A673 (cell line): ENCODE data around the gene CANX. TPM values are rescaled to one million over a fixed set of nuclear protein-coding genes. Genes with fewer than 3 reads are reported as not detected.
"Not testable (repeated sequence)": the region's sequence is repeated elsewhere in the genome, so short reads cannot be mapped to it uniquely, and the experiment has no call there.

Experiments used
- BruUV-seq: library from RNA; stranded (reverse); fragments of 400-500 nt; replicated peaks from 2 replicates; lab custom pipeline; 2021; lab: Mats Ljungman, UMichigan
- CTCF ChIA-PET: fragments of 300-600 bp; sonication (Branson Sonifier 250); formaldehyde crosslinking; loops from one replicate; lab custom pipeline; 2022; ENCODE audit warnings: antibody characterized with exemption; lab: Charles Lee
- POLR2A ChIA-PET: fragments of 300-600 bp; sonication (Branson Sonifier 250); formaldehyde crosslinking; loops from one replicate; lab custom pipeline; 2022; ENCODE audit warnings: antibody characterized with exemption; ENCODE audit not compliant: low non-redundant PET; lab: Charles Lee
- DNase-seq: peaks from one replicate; pipeline ENCODE4 v3.0.0-alpha.2; 2015; ENCODE audit warnings: low spot score
- H3K27ac ChIP-seq: fragments of 200-600 bp; sonication (generic); 2 replicates; pipeline ENCODE4 v1.5.1; 2016; ENCODE audit warnings: mixed run types, low read depth, mild to moderate bottlenecking, mixed read lengths, antibody characterized with exemption, low read length; ENCODE audit not compliant: poor library complexity, severe bottlenecking
- H3K27me3 ChIP-seq: fragments of 200-600 bp; sonication (generic); replicated peaks from 2 replicates; pipeline ENCODE4 v1.6.1; 2017; ENCODE audit warnings: mixed run types, low read depth, mild to moderate bottlenecking, mixed read lengths, antibody characterized with exemption, low read length; ENCODE audit not compliant: insufficient read depth, poor library complexity
- H3K36me3 ChIP-seq: fragments of 200-600 bp; sonication (generic); 2 replicates; pipeline ENCODE4 v1.6.1; 2016; ENCODE audit warnings: mixed run types, mild to moderate bottlenecking, mixed read lengths, antibody characterized with exemption, low read length; ENCODE audit not compliant: insufficient read depth, poor library complexity, severe bottlenecking
- H3K4me1 ChIP-seq: fragments of 200-600 bp; sonication (generic); 2 replicates; pipeline ENCODE4 v1.6.1; 2017; ENCODE audit warnings: mixed run types, mild to moderate bottlenecking, mixed read lengths, antibody characterized with exemption, low read length; ENCODE audit not compliant: insufficient read depth, poor library complexity, severe bottlenecking
- H3K4me3 ChIP-seq: fragments of 200-600 bp; sonication (generic); 2 replicates; pipeline ENCODE4 v1.5.1; 2016; ENCODE audit warnings: low read depth, mixed run types, mild to moderate bottlenecking, mixed read lengths, low read length; ENCODE audit not compliant: poor library complexity, severe bottlenecking
- H3K9me3 ChIP-seq: fragments of 200-600 bp; sonication (generic); 2 replicates; pipeline ENCODE4 v1.6.1; 2016; ENCODE audit warnings: mixed run types, low read depth, mild to moderate bottlenecking, mixed read lengths, antibody characterized with exemption, low read length; ENCODE audit not compliant: poor library complexity, severe bottlenecking
- EZH2 ChIP-seq: fragments of 200-600 bp; sonication (generic); IDR thresholded peaks from 2 replicates; pipeline ENCODE4 v1.6.1; 2017; ENCODE audit warnings: borderline replicate concordance, low read depth, mild to moderate bottlenecking, mixed read lengths, antibody characterized with exemption, low read length; ENCODE audit not compliant: poor library complexity, severe bottlenecking
- intact Hi-C: fragments of 100-400 bp; cut with micrococcal nuclease; formaldehyde crosslinking; loops from one replicate; pipeline ENCODE4 v1.10.0; 2022; ENCODE audit not compliant: unreplicated experiment
- total RNA-seq: library from RNA; stranded (reverse); gene quantifications from 2 replicates; pipeline ENCODE4 v1.2.3, GENCODE V29; 2021
- TF ChIP-seq, protein P1 (sequence below): fragments of 300-800, 200-600 bp; sonication (generic); conservative IDR thresholded peaks from 2 replicates; pipeline ENCODE4 v1.5.1; 2017; ENCODE audit warnings: low read depth, mild to moderate bottlenecking, antibody characterized with exemption, low read length, moderate library complexity, mixed read lengths

Gene CANX
- total RNA-seq, 1 experiment from 2014 or later = 609 TPM

- H3K27ac ChIP-seq, H3K9me3 ChIP-seq, intact Hi-C loops, POLR2A ChIA-PET, H3K27me3 ChIP-seq, CTCF ChIA-PET, H3K36me3 ChIP-seq, H3K4me1 ChIP-seq: not testable (repeated sequence)
- H3K4me3 ChIP-seq = peak overlapping the region; percentile 58
- BruUV-seq = TSS peak; percentile 90
- peak; percentile 28 for DNase-seq
Observed at GRCh38 chr5:179658179-179658856, 40.4 kb upstream of the CANX start.

GRCh38 chr5:179661647-179662046, 37.1 kb upstream of the CANX start:
- H3K4me3 ChIP-seq, POLR2A ChIA-PET, H3K36me3 ChIP-seq, CTCF ChIA-PET, H3K9me3 ChIP-seq, H3K27ac ChIP-seq, intact Hi-C loops, DNase-seq, H3K27me3 ChIP-seq, BruUV-seq, H3K4me1 ChIP-seq: not testable (repeated sequence)

GRCh38 chr5:179668391-179668790, 30.4 kb upstream of the CANX start:
- BruUV-seq = no TSS peak
- peak; percentile 48 for DNase-seq
- intact Hi-C loops = no loop called here

GRCh38 chr5:179678223-179679013, 20.3 kb upstream of the CANX start:
- peak; percentile 96 for DNase-seq
- intact Hi-C loops = no loop called here
- Histone ChIP-seq H3K4me1 (peaks cover 8% of the 10 kb centered on the region), H3K4me3 (peak overlapping the region; percentile 96), H3K9me3 (no peaks in the 10 kb centered on the region), H3K36me3 (no peaks in the 10 kb centered on the region), H3K27me3 (no peaks in the 10 kb centered on the region), H3K27ac (peak overlapping the region; percentile 92)
- ChIA-PET CTCF (no interaction called here), POLR2A (no interaction called here)
- TF ChIP-seq, protein P1, sequence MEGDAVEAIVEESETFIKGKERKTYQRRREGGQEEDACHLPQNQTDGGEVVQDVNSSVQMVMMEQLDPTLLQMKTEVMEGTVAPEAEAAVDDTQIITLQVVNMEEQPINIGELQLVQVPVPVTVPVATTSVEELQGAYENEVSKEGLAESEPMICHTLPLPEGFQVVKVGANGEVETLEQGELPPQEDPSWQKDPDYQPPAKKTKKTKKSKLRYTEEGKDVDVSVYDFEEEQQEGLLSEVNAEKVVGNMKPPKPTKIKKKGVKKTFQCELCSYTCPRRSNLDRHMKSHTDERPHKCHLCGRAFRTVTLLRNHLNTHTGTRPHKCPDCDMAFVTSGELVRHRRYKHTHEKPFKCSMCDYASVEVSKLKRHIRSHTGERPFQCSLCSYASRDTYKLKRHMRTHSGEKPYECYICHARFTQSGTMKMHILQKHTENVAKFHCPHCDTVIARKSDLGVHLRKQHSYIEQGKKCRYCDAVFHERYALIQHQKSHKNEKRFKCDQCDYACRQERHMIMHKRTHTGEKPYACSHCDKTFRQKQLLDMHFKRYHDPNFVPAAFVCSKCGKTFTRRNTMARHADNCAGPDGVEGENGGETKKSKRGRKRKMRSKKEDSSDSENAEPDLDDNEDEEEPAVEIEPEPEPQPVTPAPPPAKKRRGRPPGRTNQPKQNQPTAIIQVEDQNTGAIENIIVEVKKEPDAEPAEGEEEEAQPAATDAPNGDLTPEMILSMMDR = no peak
- TF ChIP-seq EZH2 = no peak
- BruUV-seq = no TSS peak

More at GRCh38 chr5:179668391-179668790, 30.4 kb upstream of the CANX start:
- Histone ChIP-seq H3K36me3 (no peaks in the 10 kb centered on the region), H3K4me3 (no peak overlapping the region), H3K27ac (no peak overlapping the region), H3K4me1 (no peaks in the 10 kb centered on the region), H3K27me3 (no peaks in the 10 kb centered on the region), H3K9me3 (no peaks in the 10 kb centered on the region)
- CTCF ChIA-PET = interaction anchor here (0.5 kb wide), 1 partner anchor 642 kb away, joined by 4 read pairs; no protein-coding TSS in a partner anchor
- POLR2A ChIA-PET = interaction anchor here (0.6 kb wide), 1 partner anchor 45 kb away, joined by 3 read pairs; the partner anchor contains the start of gene HNRNPH1
- TF ChIP-seq EZH2 = no peak
- TF ChIP-seq, protein P1 = peak; percentile 67
